HG03342 (cell line): Measurements from ENCODE around the gene S100A5.

Experiments used
- ATAC-seq: cut with Tn5 transposase; IDR thresholded peaks from one replicate; pipeline ENCODE4 v1.9.1; 2021; ENCODE audit warnings: mild to moderate bottlenecking, moderate library complexity; ENCODE audit not compliant: unreplicated experiment

Gene S100A5

GRCh38 chr1:153513023-153513422 is 27.7 kb downstream of the S100A5 start:
- no peak for ATAC-seq

GRCh38 chr1:153510984-153511410 is 29.7 kb downstream of the S100A5 start:
- no peak for ATAC-seq

- no peak for ATAC-seq
Measured at GRCh38 chr1:153509729-153510354, 30.9 kb downstream of the S100A5 start.

- no peak for ATAC-seq
Measured at GRCh38 chr1:153509036-153509435, 31.7 kb downstream of the S100A5 start.

- no peak for ATAC-seq
Measured at GRCh38 chr1:153507926-153508583, 32.7 kb downstream of the S100A5 start.

GRCh38 chr1:153506831-153507413 is 33.8 kb downstream of the S100A5 start:
- ATAC-seq: no peak

GRCh38 chr1:153506386-153506785 is 34.3 kb downstream of the S100A5 start:
- no peak for ATAC-seq

GRCh38 chr1:153505576-153505975 is 35.2 kb downstream of the S100A5 start:
- ATAC-seq: no peak

- no peak for ATAC-seq
Measured at GRCh38 chr1:153503766-153504165, 37.0 kb downstream of the S100A5 start.

GRCh38 chr1:153498746-153499145 is 42.0 kb downstream of the S100A5 start:
- ATAC-seq: no peak

- ATAC-seq: no peak
Measured at GRCh38 chr1:153495536-153495935, 45.2 kb downstream of the S100A5 start.

- ATAC-seq: no peak
Measured at GRCh38 chr1:153494976-153495535, 45.7 kb downstream of the S100A5 start.

- no peak for ATAC-seq
Measured at GRCh38 chr1:153493343-153493960, 47.3 kb downstream of the S100A5 start.

GRCh38 chr1:153490272-153491051 is 50.3 kb downstream of the S100A5 start:
- ATAC-seq: no peak

GRCh38 chr1:153488731-153489130 is 52.0 kb downstream of the S100A5 start:
- no peak for ATAC-seq

- no peak for ATAC-seq
Measured at GRCh38 chr1:153487707-153488106, 53.0 kb downstream of the S100A5 start.
